NOMO-1 (cell line): ENCODE results near the gene MYZAP.

Experiments
- DNase-seq, 2 experiments: peaks; one replicate each; lab custom pipeline; 2025; ENCODE audit not compliant: unreplicated experiment in 2 of 2; lab: John Stamatoyannopoulos, UW

MYZAP gene, protein sequence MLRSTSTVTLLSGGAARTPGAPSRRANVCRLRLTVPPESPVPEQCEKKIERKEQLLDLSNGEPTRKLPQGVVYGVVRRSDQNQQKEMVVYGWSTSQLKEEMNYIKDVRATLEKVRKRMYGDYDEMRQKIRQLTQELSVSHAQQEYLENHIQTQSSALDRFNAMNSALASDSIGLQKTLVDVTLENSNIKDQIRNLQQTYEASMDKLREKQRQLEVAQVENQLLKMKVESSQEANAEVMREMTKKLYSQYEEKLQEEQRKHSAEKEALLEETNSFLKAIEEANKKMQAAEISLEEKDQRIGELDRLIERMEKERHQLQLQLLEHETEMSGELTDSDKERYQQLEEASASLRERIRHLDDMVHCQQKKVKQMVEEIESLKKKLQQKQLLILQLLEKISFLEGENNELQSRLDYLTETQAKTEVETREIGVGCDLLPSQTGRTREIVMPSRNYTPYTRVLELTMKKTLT

GRCh38 chr15:57591822-57592367 is at the start of gene MYZAP:
Gene MYZAP, plus strand, starts transcription at chr15:57591904. Its CDS starts 131 bp downstream, at chr15:57592035.
- DNase-seq = no peak

GRCh38 chr15:57542505-57542817 is 49.2 kb upstream of the MYZAP start:
- no peak for DNase-seq

GRCh38 chr15:57544848-57545480 is 46.7 kb upstream of the MYZAP start:
- DNase-seq = no peak

DNA sequence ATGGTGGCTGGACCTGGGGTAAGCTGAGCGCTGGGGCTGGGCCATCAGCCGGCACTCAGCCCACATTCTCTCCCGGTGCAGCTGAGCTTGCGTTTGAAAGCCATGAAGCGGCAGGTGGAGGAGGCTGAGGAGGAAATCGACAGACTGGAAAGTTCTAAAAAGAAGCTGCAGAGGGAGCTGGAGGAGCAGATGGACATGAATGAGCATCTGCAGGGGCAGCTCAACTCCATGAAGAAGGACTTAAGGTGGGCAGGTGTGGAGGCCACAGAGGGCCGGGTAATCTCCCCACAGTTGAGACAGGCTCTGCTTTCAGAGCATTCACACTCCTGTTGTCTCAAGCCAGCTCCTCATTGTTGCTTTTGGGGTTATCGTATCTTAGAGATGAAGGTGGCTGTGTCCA is 45.7 kb upstream of the MYZAP start:
- no peak for DNase-seq

- DNase-seq = no peak
Measured at GRCh38 chr15:57547243-57547755, 44.4 kb upstream of the MYZAP start.

DNA sequence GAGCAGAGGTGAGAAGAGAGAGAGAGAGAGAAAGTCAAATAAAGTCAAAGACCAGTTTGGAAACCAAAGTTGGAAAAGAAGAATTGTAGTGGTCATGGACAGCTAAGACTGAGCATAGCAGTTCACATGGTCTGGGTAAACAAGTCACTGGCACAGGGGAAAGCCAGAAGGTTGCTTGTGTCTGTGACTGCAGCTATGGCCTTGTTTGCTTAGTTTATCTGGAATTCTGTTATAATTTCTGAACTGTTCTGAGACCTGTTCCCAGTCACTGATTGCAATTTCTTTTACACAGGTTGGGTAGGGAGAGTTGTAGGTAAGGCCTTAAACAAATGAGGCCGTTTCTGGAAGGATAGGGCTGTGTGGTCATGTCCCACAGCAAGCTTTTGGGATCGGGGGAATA is 43.4 kb upstream of the MYZAP start:
- DNase-seq = no peak

DNA sequence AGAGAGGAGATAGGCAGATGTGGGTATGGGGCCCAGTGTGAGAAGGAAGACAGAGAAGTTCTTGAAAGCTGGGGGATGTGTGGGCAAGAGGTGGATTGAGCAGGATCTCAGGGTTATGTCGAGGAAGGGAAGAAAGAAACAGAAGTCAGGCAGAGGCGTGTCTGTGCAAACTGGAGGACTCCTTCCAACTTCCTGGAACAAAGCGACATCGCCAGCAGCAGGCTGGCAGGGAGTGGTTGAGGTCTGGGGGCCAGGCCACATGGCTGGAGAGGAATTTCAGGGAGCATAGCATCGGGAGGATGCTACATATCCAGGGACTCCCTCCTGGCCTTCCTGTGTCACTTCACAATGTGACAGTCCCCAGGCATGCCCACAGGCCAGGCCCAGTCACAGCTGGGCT is 42.9 kb upstream of the MYZAP start:
- DNase-seq = no peak

DNA sequence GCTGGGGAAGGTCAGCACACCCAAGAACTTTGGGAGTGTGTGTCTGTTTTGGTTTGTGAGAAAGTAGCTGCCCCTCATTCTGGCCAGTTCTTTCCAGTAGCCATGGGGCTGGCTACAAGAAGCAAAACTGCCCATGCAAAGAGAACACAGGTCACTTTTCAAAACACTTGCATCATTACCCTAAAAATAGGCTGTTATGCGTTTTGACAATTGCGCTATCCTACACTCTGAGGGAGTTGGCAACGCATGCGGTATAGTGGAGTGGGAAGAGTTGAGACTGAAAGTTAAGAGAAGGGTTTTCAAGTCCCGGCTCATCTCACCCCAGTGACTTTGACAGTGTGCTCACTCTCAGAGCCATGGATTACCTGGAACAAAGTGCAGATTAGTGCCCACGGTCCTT is 41.8 kb upstream of the MYZAP start:
- no peak for DNase-seq

- DNase-seq = no peak
Measured at GRCh38 chr15:57550640-57551039, 41.1 kb upstream of the MYZAP start.

GRCh38 chr15:57551715-57552677 is 39.7 kb upstream of the MYZAP start:
- DNase-seq = no peak

DNA sequence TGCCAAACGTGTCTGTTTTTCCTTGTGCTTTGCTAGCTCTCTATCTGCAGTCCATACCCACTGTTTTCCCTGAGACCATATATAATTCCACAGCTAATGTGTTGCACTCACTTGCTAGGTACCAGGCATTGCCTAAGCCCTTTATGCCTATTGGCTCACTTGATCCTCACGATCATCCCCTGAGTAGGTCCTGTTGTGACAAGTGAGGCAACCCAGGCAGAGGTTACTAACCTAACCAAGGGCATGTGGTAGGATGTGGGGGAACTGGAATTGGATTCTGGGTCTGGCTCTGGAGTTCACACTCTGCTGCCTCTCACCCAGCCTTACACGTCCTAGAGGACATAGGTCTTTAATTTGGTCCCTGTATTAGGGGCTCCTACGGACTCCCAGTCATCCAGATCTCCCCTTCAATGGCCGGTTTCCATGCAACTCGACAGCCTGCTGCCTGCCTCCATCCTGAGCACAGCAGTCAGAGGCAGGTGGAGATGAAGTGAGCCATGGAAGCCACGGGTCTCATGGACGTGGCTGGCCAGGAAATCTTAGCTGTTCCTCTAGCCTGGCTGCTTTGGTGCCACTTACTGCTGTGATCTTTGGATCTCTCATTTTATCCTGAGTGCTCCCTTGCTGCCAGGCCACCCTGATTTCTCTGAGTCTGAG is 38.9 kb upstream of the MYZAP start:
- DNase-seq = no peak

- DNase-seq = no peak
Measured at GRCh38 chr15:57553526-57553925, 38.2 kb upstream of the MYZAP start.

- DNase-seq = no peak
Measured at GRCh38 chr15:57554063-57554811, 37.5 kb upstream of the MYZAP start.

DNA sequence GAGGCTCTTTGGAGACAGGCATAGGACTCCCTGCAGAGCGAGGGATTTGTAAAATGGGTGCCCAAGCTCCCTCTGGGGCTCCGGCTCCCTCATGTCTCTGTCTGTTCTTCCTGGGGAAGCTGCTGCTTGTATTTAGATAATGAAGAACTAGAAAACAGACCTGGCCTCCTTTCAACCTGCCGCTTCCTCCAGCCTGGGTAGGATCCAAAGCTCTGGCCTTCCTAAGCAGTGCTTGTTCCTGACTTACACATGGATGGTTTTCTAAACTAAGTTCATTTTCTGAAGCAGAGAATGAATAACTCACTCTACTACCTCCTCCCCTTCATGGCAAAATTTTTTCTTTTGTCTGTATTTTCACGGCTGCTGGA is 36.9 kb upstream of the MYZAP start:
- DNase-seq = no peak

- no peak for DNase-seq
Measured at GRCh38 chr15:57555270-57555669, 36.4 kb upstream of the MYZAP start.

DNA sequence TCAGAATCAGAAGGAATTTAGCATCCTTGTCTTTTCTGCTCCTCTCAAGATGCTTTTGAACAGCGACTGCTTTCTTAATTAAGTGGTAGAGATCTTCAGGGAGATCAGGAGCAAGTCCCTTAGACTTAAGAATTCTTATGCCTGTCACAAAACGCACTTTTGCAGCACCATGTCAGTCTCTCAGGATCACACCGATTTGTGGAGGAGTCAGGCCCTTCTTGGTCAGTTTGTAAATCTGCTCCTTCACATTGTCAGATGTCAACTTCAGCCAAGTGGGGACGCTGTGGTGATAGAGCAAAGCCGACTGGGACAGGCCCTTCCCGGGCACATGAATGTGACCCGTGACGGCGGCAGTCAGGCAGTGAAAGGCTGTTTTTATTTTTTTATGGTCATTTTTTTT is 35.7 kb upstream of the MYZAP start:
- DNase-seq = no peak

- DNase-seq = no peak
Measured at GRCh38 chr15:57557267-57557666, 34.4 kb upstream of the MYZAP start.

DNA sequence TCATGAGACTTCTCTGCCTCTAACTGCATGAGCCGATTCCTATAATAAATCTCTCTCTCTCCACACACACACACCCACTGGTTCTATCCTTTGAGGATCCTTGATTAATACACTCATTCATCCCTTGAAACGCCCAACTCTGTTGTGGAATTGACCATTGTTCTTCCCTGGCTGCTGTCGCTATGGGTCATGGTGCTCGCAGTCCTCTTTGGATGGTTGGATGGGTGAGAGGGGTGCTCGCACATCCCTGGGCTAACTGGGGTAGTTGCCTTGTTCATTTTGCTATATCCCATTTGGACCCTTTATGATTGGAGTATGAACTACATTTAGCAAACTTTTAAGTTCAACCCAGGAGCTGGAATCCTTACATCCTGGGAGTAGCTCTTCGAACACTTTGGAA is 33.9 kb upstream of the MYZAP start:
- no peak for DNase-seq

GRCh38 chr15:57559875-57560274 is 31.8 kb upstream of the MYZAP start:
- DNase-seq = no peak
